HCT116 (cell line): ENCODE results near the gene AGK. TPM values are rescaled to one million over a fixed set of nuclear protein-coding genes. Genes with fewer than 3 reads are reported as not detected.

ENCODE experiments used
- ATAC-seq: fragments of 200-7000 bp; cut with Tn5 transposase; 2 replicates; pipeline ENCODE4 v1.9.1; 2020; ENCODE audit warnings: mild to moderate bottlenecking, moderate library complexity
- BruUV-seq: library from RNA; stranded (reverse); fragments of 400-500 nt; replicated peaks from 2 replicates; lab custom pipeline; 2021; lab: Mats Ljungman, UMichigan
- CTCF ChIA-PET: fragments of 300-600 bp; sonication (Branson Sonifier 250); formaldehyde crosslinking; loops from one replicate; lab custom pipeline; 2021; ENCODE audit warnings: antibody characterized with exemption; lab: Charles Lee
- POLR2A ChIA-PET: fragments of 300-600, 350-600 bp; sonication (Branson Sonifier 250); formaldehyde crosslinking; loops from one replicate; lab custom pipeline; 2021; ENCODE audit warnings: antibody characterized with exemption; lab: Charles Lee
- RAD21 ChIA-PET, 2 experiments: fragments of 300-600 bp; sonication (Branson Sonifier 250); formaldehyde crosslinking; loops; one replicate each; lab custom pipeline; 2023; ENCODE audit warnings: low total read pairs in 2 of 2; ENCODE audit not compliant: uncharacterized antibody in 2 of 2, unreplicated experiment in 2 of 2, low non-redundant PET in 1 of 2; lab: Charles Lee
- DNase-seq: peaks from one replicate; pipeline ENCODE4 v3.0.0-alpha.2; 2010; ENCODE audit warnings: low read depth, low spot score
- H2AFZ ChIP-seq: fragments of 200-600 bp; shearing (Covaris generic), sonication (generic); 2 replicates; pipeline ENCODE4 v1.6.1; 2017; ENCODE audit warnings: low read depth, mixed run types, mixed read lengths, antibody characterized with exemption, low read length; ENCODE audit not compliant: poor library complexity, severe bottlenecking
- H3K27ac ChIP-seq: 2 replicates; pipeline ENCODE4 v1.5.1; 2012; ENCODE audit warnings: low read depth, low read length
- H3K27me3 ChIP-seq: fragments of 200-600 bp; sonication (generic); 2 replicates; pipeline ENCODE4 v1.6.1; 2016; ENCODE audit warnings: mixed run types, low read length, mixed read lengths; ENCODE audit not compliant: insufficient read depth
- H3K36me3 ChIP-seq, 2 experiments: fragments of 200-500 bp in 1 of 2; fragments of 200-600 bp in 1 of 2; sonication (Bioruptor generic) in 1 of 2; sonication (generic) in 1 of 2; 2 replicates each; pipeline versions ENCODE4 v1.5.1 to v1.6.1; 2014 to 2016; ENCODE audit warnings: low read length in 2 of 2, inconsistent platforms in 1 of 2, mixed read lengths in 1 of 2, mixed run types in 1 of 2; ENCODE audit not compliant: insufficient read depth in 2 of 2, control insufficient read depth in 1 of 2
- H3K4me1 ChIP-seq, 2 experiments: fragments of 200-600 bp in 1 of 2; sonication (generic) in 1 of 2; 2 replicates each; pipeline versions ENCODE4 v1.5.1 to v1.6.1; 2012 to 2017; ENCODE audit warnings: low read length in 2 of 2, inconsistent platforms in 1 of 2, mild to moderate bottlenecking in 1 of 2, mixed read lengths in 1 of 2, mixed run types in 1 of 2, moderate library complexity in 1 of 2; ENCODE audit not compliant: insufficient read depth in 2 of 2, control insufficient read depth in 1 of 2
- H3K4me2 ChIP-seq: fragments of 200-600 bp; sonication (generic); 2 replicates; pipeline ENCODE4 v1.6.1; 2017; ENCODE audit warnings: mixed run types, low read length, mixed read lengths
- H3K4me3 ChIP-seq, 2 experiments: fragments of 200-600 bp in 1 of 2; sonication (generic) in 1 of 2; replicated peaks in 1 of 2; 2 replicates each; pipeline ENCODE4 v1.5.1; 2011 to 2016; ENCODE audit warnings: low read length in 2 of 2, control low read depth in 1 of 2, low read depth in 1 of 2, mild to moderate bottlenecking in 1 of 2, mixed read lengths in 1 of 2, mixed run types in 1 of 2
- H3K79me2 ChIP-seq: fragments of 200-600 bp; sonication (generic); 2 replicates; pipeline ENCODE4 v1.6.1; 2017; ENCODE audit warnings: mild to moderate bottlenecking, mixed run types, low read length, moderate library complexity, mixed read lengths; ENCODE audit not compliant: insufficient read depth
- H3K9ac ChIP-seq: fragments of 200-600 bp; sonication (generic); 2 replicates; pipeline ENCODE4 v1.6.1; 2016; ENCODE audit warnings: low read length, mixed read lengths
- H3K9me2 ChIP-seq: fragments of 200-600 bp; sonication (generic), shearing (Covaris generic); 2 replicates; pipeline ENCODE4 v1.6.1; 2017; ENCODE audit warnings: mixed run types, mild to moderate bottlenecking, moderate library complexity; ENCODE audit not compliant: insufficient read depth
- H3K9me3 ChIP-seq, 2 experiments: fragments of 200-500 bp in 1 of 2; fragments of 200-600 bp in 1 of 2; sonication (Bioruptor generic) in 1 of 2; sonication (generic) in 1 of 2; 2 replicates each; pipeline ENCODE4 v1.6.1; 2014 to 2017; ENCODE audit warnings: low read length in 2 of 2, mixed read lengths in 2 of 2, inconsistent platforms in 1 of 2, low read depth in 1 of 2, mild to moderate bottlenecking in 1 of 2, mixed run types in 1 of 2, moderate library complexity in 1 of 2; ENCODE audit not compliant: control insufficient read depth in 1 of 2, insufficient read depth in 1 of 2
- H4K20me1 ChIP-seq: fragments of 200-600 bp; sonication (generic), shearing (Covaris generic); 2 replicates; pipeline ENCODE4 v1.6.1; 2017; ENCODE audit warnings: mixed run types, mild to moderate bottlenecking, moderate library complexity; ENCODE audit not compliant: insufficient read depth
- EGR1 ChIP-seq: IDR thresholded peaks from 2 replicates; pipeline ENCODE4 v1.6.1; 2012; ENCODE audit warnings: low read depth
- JUND ChIP-seq: IDR thresholded peaks from 2 replicates; pipeline ENCODE4 v1.6.1; 2012
- POLR2AphosphoS5 ChIP-seq: IDR thresholded peaks from 2 replicates; pipeline ENCODE4 v1.6.1; 2011; ENCODE audit warnings: mild to moderate bottlenecking, low read depth, low read length, moderate library complexity
- SIN3A ChIP-seq: IDR thresholded peaks from 2 replicates; pipeline ENCODE4 v1.6.1; 2012; ENCODE audit warnings: low read depth
- YY1 ChIP-seq: IDR thresholded peaks from 2 replicates; pipeline ENCODE4 v1.6.1; 2011; ENCODE audit warnings: low read length, low read depth, moderate library complexity, mild to moderate bottlenecking; ENCODE audit not compliant: insufficient replicate concordance; ENCODE audit errors: extremely low read depth
- ZNF274 ChIP-seq: fragments of 200-500 bp; sonication (Bioruptor generic); IDR thresholded peaks from 2 replicates; pipeline ENCODE4 v1.6.1; 2014; ENCODE audit warnings: mild to moderate bottlenecking, low read depth, low read length, inconsistent platforms
- intact Hi-C: fragments of 100-400 bp; cut with micrococcal nuclease; formaldehyde crosslinking; loops from 2 replicates; pipeline ENCODE4 v1.10.0; 2022
- total RNA-seq: library from RNA; stranded (reverse); gene quantifications from one replicate; pipeline ENCODE4 v1.2.1, GENCODE V29; 2021; ENCODE audit not compliant: unreplicated experiment

Gene AGK
- total RNA-seq, 1 experiment from 2014 or later = 36.3 TPM

DNA sequence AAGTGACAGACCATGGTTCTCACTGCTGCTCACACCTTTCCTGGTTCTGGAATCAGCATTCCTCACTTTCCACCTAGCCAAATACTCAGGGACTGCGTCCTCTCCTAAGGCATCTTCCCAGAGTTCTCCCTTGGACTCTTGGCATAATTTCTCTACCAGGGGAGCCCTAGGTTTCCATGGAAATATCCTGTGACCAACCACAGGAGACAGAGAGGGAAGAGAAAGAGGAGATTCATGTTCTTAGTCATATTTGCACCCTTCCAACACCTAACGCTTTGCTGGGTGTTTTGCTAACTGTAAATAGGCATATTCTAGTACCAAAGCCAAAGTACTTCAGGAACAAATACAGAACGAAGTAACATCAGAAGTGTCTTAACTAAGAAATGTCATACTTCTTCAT, 122.1 kb downstream of the AGK start:
- no peaks in the 10 kb centered on the region for H4K20me1 ChIP-seq
- H3K27ac ChIP-seq = no peak overlapping the region
- H3K4me3 ChIP-seq = no peak overlapping the region
- no peak overlapping the region for H3K9ac ChIP-seq
- 0 out of 4 replicates have a peak, but pooled peaks cover 0 to 3% of the 10 kb centered on the region in 2 experiments for H3K36me3 ChIP-seq
- H3K4me2 ChIP-seq = no peak overlapping the region
- BruUV-seq = no TSS peak
- H3K9me3 ChIP-seq = no peaks in the 10 kb centered on the region
- H3K27me3 ChIP-seq = no peaks in the 10 kb centered on the region
- no peaks in the 10 kb centered on the region for H3K9me2 ChIP-seq
- no peaks in the 10 kb centered on the region for H3K79me2 ChIP-seq
- no peaks in the 10 kb centered on the region for H3K4me1 ChIP-seq
- ChIA-PET POLR2A (no interaction called here), CTCF (no interaction called here), RAD21 (no interaction called here)
- DNase-seq (no peak), ATAC-seq (no peak)
- TF ChIP-seq POLR2AphosphoS5 (no peak), YY1 (no peak), ZNF274 (no peak)
- intact Hi-C loops = no loop called here
- no peak overlapping the region for H2AFZ ChIP-seq

DNA sequence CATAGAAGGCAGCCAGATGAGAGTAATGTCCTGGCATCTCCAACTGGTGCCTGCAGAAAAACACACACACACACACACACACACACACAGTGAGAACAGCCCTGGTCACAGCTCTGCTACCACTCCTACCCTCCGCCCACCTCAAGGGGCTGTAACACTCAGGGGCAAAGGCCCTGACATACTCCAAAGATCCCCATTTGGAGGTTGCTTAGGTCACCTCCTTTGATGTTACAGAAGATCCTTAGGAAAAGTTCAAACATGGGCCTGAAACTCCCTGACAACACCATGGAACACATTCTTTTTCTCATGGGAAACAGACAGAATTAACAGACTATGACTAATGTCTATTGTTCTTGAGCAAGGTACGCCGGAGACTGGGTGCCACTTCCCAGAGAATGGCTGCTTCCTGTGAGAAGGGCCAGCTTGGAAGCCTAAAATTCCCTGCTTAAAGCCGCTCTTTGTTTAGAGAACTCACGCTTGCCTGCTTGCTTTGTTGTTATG, 123.0 kb downstream of the AGK start:
- intact Hi-C loops = no loop called here
- H3K4me1 ChIP-seq = no peaks in the 10 kb centered on the region
- H3K9ac ChIP-seq = no peak overlapping the region
- no peaks in the 10 kb centered on the region for H3K27me3 ChIP-seq
- ChIA-PET RAD21 (no interaction called here), CTCF (no interaction called here), POLR2A (no interaction called here)
- H3K9me2 ChIP-seq = no peaks in the 10 kb centered on the region
- H3K36me3 ChIP-seq = 0 out of 4 replicates have a peak, but pooled peaks cover 0 to 3% of the 10 kb centered on the region in 2 experiments
- TF ChIP-seq EGR1 (no peak), SIN3A (no peak), JUND (no peak)
- no peak overlapping the region for H2AFZ ChIP-seq
- no peak for ATAC-seq
- H3K4me2 ChIP-seq = no peak overlapping the region
- no peak overlapping the region for H3K27ac ChIP-seq
- BruUV-seq = no TSS peak
- no peaks in the 10 kb centered on the region for H3K79me2 ChIP-seq
- H3K4me3 ChIP-seq = no peak overlapping the region
- H3K9me3 ChIP-seq = no peaks in the 10 kb centered on the region
- H4K20me1 ChIP-seq = no peaks in the 10 kb centered on the region
- DNase-seq = no peak
